Neural cell (in vitro differentiated cells): Measurements from ENCODE around the gene ADGRL1. TPM values are rescaled to one million over a fixed set of nuclear protein-coding genes. Genes with fewer than 3 reads are reported as not detected.

Experiments
- H2AFZ ChIP-seq: fragments of 200-600, 300-800 bp; sonication (generic), shearing (Covaris generic); 2 replicates; pipeline ENCODE4 v1.6.0; 2014; ENCODE audit warnings: low read depth, mild to moderate bottlenecking, antibody characterized with exemption, low read length, moderate library complexity
- H3F3A ChIP-seq: fragments of 200-600 bp; shearing (Covaris generic); 2 replicates; pipeline ENCODE4 v1.6.1; 2016; ENCODE audit warnings: mild to moderate bottlenecking, moderate library complexity, mixed read lengths, antibody characterized with exemption, low read length; ENCODE audit not compliant: insufficient read depth, poor library complexity, severe bottlenecking
- H3K27ac ChIP-seq: fragments of 200-600, 300-800 bp; sonication (generic), shearing (Covaris generic); 2 replicates; pipeline ENCODE4 v1.5.1; 2014; ENCODE audit warnings: mild to moderate bottlenecking, low read length, moderate library complexity
- H3K27me3 ChIP-seq: fragments of 300-800, 200-600 bp; sonication (generic), shearing (Covaris generic); 2 replicates; pipeline ENCODE4 v1.6.0; 2014; ENCODE audit warnings: mild to moderate bottlenecking, low read depth, low read length, moderate library complexity; ENCODE audit not compliant: insufficient read depth
- H3K36me3 ChIP-seq: fragments of 300-800, 200-600 bp; sonication (generic), shearing (Covaris generic); 2 replicates; pipeline ENCODE4 v1.5.1; 2014; ENCODE audit warnings: mild to moderate bottlenecking, antibody characterized with exemption, low read length, moderate library complexity; ENCODE audit not compliant: insufficient read depth
- H3K4me2 ChIP-seq: fragments of 300-800, 200-600 bp; sonication (generic), shearing (Covaris generic); 2 replicates; pipeline ENCODE4 v1.6.0; 2014; ENCODE audit warnings: mild to moderate bottlenecking, low read length
- H3K4me3 ChIP-seq: fragments of 300-800, 200-600 bp; sonication (generic), shearing (Covaris generic); 2 replicates; pipeline ENCODE4 v1.5.1; 2014; ENCODE audit warnings: mild to moderate bottlenecking, low read length, moderate library complexity
- H3K79me2 ChIP-seq: fragments of 200-600 bp; shearing (Covaris generic); replicated peaks from 2 replicates; pipeline ENCODE4 v1.6.0; 2014; ENCODE audit warnings: mild to moderate bottlenecking, low read length, moderate library complexity; ENCODE audit not compliant: insufficient read depth
- H3K9ac ChIP-seq: fragments of 300-800, 200-600 bp; sonication (generic), shearing (Covaris generic); 2 replicates; pipeline ENCODE4 v1.6.1; 2016; ENCODE audit warnings: mild to moderate bottlenecking, low read length, mixed read lengths
- H3K9me2 ChIP-seq: fragments of 200-600 bp; shearing (Covaris generic); 2 replicates; pipeline ENCODE4 v1.6.1; 2016; ENCODE audit warnings: mild to moderate bottlenecking, low read length, mixed read lengths; ENCODE audit not compliant: insufficient read depth
- H3K9me3 ChIP-seq: fragments of 200-600, 300-800 bp; sonication (generic), shearing (Covaris generic); 2 replicates; pipeline ENCODE4 v1.6.1; 2016; ENCODE audit warnings: mild to moderate bottlenecking, mixed run types, low read length, moderate library complexity, mixed read lengths
- H4K20me1 ChIP-seq: fragments of 200-600 bp; shearing (Covaris generic); 2 replicates; pipeline ENCODE4 v1.6.1; 2016; ENCODE audit warnings: mild to moderate bottlenecking, mixed run types; ENCODE audit not compliant: insufficient read depth
- EP300 ChIP-seq: fragments of 450-650 bp; conservative IDR thresholded peaks from 2 replicates; pipeline ENCODE4 v1.6.1; 2014; ENCODE audit warnings: antibody characterized with exemption, mild to moderate bottlenecking, moderate library complexity; ENCODE audit not compliant: poor library complexity, severe bottlenecking
- EZH2 ChIP-seq: fragments of 200-600, 300-800 bp; shearing (Covaris generic), sonication (generic); IDR thresholded peaks from 2 replicates; pipeline ENCODE4 v1.6.1; 2014; ENCODE audit warnings: antibody characterized with exemption, low read length, borderline replicate concordance, mild to moderate bottlenecking; ENCODE audit not compliant: insufficient read depth, poor library complexity, severe bottlenecking
- MXI1 ChIP-seq: fragments of 450-650 bp; conservative IDR thresholded peaks from 2 replicates; pipeline ENCODE4 v1.6.1; 2014; ENCODE audit warnings: antibody characterized with exemption, mild to moderate bottlenecking; ENCODE audit not compliant: poor library complexity, severe bottlenecking
- POLR2AphosphoS5 ChIP-seq: IDR thresholded peaks from 2 replicates; pipeline ENCODE4 v1.6.1; 2012
- RAD21 ChIP-seq: fragments of 450-650 bp; conservative IDR thresholded peaks from 2 replicates; pipeline ENCODE4 v1.6.1; 2014; ENCODE audit warnings: antibody characterized with exemption, mild to moderate bottlenecking, moderate library complexity
- SMC3 ChIP-seq: fragments of 450-650 bp; conservative IDR thresholded peaks from 2 replicates; pipeline ENCODE4 v1.6.1; 2014; ENCODE audit warnings: antibody characterized with exemption, mild to moderate bottlenecking, moderate library complexity; ENCODE audit not compliant: poor library complexity
- TAF1 ChIP-seq: IDR thresholded peaks from 2 replicates; pipeline ENCODE4 v1.6.1; 2012; ENCODE audit warnings: low read depth
- polyA plus RNA-seq: library from polyadenylated mRNA; depleted of rRNA; stranded (reverse); fragments of >200 nt; gene quantifications from 2 replicates; pipeline ENCODE4 v1.2.3, GENCODE V29; 2014
- TF ChIP-seq, protein P1 (sequence below): fragments of 450-650 bp; IDR thresholded peaks from 2 replicates; pipeline ENCODE4 v1.5.1; 2014; ENCODE audit warnings: antibody characterized with exemption, mild to moderate bottlenecking, moderate library complexity; ENCODE audit not compliant: poor library complexity, severe bottlenecking
- TF ChIP-seq, protein P2 (sequence below): IDR thresholded peaks from 2 replicates; pipeline ENCODE4 v1.6.1; 2012; ENCODE audit warnings: borderline replicate concordance

Gene ADGRL1
- polyA plus RNA-seq, 1 donor from 2014 or later, result 22.2 TPM

DNA sequence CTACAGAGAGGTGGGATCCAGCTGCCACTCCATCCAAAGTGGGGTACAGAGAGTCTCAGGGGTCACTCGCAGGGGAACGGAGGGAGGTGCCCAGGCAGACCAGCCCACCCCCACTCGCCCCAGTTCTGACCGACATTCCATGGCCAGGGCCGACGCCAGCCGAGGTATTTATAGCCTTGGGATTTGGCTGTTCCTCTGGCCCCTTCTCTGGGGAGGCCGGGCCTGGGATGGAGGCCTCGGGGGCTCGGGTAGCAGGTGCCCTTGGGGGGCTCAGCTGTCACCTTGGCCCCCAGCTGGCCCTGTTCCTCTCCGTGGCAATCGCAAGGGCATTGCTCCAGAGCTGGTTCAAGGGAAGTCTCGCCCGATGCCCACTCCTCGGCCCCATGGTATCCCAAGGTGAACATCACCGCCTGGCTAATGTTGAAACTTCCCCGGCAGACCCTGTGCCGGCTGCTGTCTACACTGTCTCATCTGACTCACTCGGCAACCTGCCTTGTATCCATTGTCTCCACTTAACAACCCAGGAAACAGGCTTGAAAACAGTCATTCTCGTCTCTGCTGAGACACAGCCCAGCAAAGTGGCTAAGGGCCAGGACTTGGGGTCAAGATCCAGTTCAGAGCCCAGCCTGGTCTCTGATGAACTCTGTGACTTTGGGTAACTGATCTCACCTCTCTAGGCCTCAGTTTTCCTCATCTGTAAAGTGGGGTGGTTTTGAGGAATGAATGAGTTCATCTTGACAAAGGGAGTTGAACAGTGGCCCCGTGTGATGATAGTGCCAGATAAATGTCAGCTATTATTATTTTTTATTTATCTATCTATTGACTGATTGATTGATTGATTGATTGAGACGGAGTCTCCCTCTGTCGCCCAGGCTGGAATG lies 98.1 kb downstream of the ADGRL1 start:
- H3F3A ChIP-seq, result no peaks in the 10 kb centered on the region
- H3K36me3 ChIP-seq, result no peaks in the 10 kb centered on the region
- H3K9me3 ChIP-seq, result no peaks in the 10 kb centered on the region
- TF ChIP-seq, protein P1, sequence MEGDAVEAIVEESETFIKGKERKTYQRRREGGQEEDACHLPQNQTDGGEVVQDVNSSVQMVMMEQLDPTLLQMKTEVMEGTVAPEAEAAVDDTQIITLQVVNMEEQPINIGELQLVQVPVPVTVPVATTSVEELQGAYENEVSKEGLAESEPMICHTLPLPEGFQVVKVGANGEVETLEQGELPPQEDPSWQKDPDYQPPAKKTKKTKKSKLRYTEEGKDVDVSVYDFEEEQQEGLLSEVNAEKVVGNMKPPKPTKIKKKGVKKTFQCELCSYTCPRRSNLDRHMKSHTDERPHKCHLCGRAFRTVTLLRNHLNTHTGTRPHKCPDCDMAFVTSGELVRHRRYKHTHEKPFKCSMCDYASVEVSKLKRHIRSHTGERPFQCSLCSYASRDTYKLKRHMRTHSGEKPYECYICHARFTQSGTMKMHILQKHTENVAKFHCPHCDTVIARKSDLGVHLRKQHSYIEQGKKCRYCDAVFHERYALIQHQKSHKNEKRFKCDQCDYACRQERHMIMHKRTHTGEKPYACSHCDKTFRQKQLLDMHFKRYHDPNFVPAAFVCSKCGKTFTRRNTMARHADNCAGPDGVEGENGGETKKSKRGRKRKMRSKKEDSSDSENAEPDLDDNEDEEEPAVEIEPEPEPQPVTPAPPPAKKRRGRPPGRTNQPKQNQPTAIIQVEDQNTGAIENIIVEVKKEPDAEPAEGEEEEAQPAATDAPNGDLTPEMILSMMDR, result no peak
- TF ChIP-seq EP300 (no peak), TAF1 (no peak), RAD21 (no peak), SMC3 (no peak), EZH2 (no peak), POLR2AphosphoS5 (no peak), MXI1 (no peak)
- TF ChIP-seq, protein P2, sequence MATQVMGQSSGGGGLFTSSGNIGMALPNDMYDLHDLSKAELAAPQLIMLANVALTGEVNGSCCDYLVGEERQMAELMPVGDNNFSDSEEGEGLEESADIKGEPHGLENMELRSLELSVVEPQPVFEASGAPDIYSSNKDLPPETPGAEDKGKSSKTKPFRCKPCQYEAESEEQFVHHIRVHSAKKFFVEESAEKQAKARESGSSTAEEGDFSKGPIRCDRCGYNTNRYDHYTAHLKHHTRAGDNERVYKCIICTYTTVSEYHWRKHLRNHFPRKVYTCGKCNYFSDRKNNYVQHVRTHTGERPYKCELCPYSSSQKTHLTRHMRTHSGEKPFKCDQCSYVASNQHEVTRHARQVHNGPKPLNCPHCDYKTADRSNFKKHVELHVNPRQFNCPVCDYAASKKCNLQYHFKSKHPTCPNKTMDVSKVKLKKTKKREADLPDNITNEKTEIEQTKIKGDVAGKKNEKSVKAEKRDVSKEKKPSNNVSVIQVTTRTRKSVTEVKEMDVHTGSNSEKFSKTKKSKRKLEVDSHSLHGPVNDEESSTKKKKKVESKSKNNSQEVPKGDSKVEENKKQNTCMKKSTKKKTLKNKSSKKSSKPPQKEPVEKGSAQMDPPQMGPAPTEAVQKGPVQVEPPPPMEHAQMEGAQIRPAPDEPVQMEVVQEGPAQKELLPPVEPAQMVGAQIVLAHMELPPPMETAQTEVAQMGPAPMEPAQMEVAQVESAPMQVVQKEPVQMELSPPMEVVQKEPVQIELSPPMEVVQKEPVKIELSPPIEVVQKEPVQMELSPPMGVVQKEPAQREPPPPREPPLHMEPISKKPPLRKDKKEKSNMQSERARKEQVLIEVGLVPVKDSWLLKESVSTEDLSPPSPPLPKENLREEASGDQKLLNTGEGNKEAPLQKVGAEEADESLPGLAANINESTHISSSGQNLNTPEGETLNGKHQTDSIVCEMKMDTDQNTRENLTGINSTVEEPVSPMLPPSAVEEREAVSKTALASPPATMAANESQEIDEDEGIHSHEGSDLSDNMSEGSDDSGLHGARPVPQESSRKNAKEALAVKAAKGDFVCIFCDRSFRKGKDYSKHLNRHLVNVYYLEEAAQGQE, result no peak
- no peaks in the 10 kb centered on the region for H3K79me2 ChIP-seq
- no peak overlapping the region for H3K4me2 ChIP-seq
- H3K27ac ChIP-seq, result no peak overlapping the region
- H3K27me3 ChIP-seq, result no peaks in the 10 kb centered on the region
- H4K20me1 ChIP-seq, result no peaks in the 10 kb centered on the region
- no peak overlapping the region for H3K9ac ChIP-seq
- no peaks in the 10 kb centered on the region for H3K9me2 ChIP-seq
- H2AFZ ChIP-seq, result no peak overlapping the region
- no peak overlapping the region for H3K4me3 ChIP-seq

- Histone ChIP-seq H3K9ac (no peak overlapping the region), H3F3A (no peaks in the 10 kb centered on the region), H3K9me3 (no peaks in the 10 kb centered on the region), H3K27ac (no peak overlapping the region), H2AFZ (no peak overlapping the region), H4K20me1 (no peaks in the 10 kb centered on the region), H3K9me2 (no peaks in the 10 kb centered on the region), H3K4me2 (no peak overlapping the region), H3K36me3 (no peaks in the 10 kb centered on the region), H3K4me3 (no peak overlapping the region), H3K79me2 (no peaks in the 10 kb centered on the region), H3K27me3 (no peaks in the 10 kb centered on the region)
- TF ChIP-seq MXI1, result no peak
- TF ChIP-seq RAD21, result no peak
- TF ChIP-seq TAF1, result no peak
- no peak for TF ChIP-seq EP300
- no peak for TF ChIP-seq SMC3
- no peak for TF ChIP-seq EZH2
- no peak for TF ChIP-seq POLR2AphosphoS5
- TF ChIP-seq, protein P2, result no peak
- TF ChIP-seq, protein P1, result no peak
Observed at GRCh38 chr19:14106840-14107239, 99.1 kb downstream of the ADGRL1 start.
